ENCODE results near the gene FLII. TPM values are rescaled to one million over a fixed set of nuclear protein-coding genes. Genes with fewer than 3 reads are reported as not detected.
"Not testable (repeated sequence)": the region's sequence is repeated elsewhere in the genome, so short reads cannot be mapped to it uniquely, and the experiment has no call there.

FLII gene
- total RNA-seq, 1 donor from 2014 or later, result 277 TPM

DNA sequence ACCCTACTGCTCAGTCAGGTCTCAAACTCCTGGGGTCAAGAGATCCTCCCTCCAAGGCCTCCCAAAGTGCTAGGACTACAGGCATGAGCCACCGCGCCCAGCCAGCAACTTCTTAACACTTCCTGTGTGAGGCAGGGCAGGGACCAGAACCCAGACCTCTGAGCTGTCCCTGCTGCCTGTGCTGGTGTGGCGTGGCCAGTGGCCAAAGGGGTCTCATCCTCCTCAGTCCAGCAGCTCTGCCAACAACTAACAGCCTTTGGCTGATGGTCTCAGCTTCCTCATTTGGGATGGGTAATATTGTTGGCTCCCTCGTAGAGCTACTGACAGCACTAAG, 34.5 kb downstream of the FLII start:
- intact Hi-C loops (cut with DNase I), result loop anchor here (5.0 kb wide), 1 partner anchor 37 kb away; no protein-coding TSS in a partner anchor
- Histone ChIP-seq H3K27ac (peak overlapping the region; percentile 52), H3K9me3 (no peaks in the 10 kb centered on the region), H3K4me3 (no peak overlapping the region), H3K36me3 (no peaks in the 10 kb centered on the region), H3K4me1 (peaks cover 22% of the 10 kb centered on the region), H3K27me3 (no peaks in the 10 kb centered on the region)
- DNase-seq (ENCODE audit: extremely low spot score in 2 of 2), result no peak
- no peak for TF ChIP-seq POLR2AphosphoS5 (IDR thresholded peaks at IDR 0.05; ENCODE audit: insufficient read depth in 1 of 2, low read depth in 1 of 2)
- TF ChIP-seq CTCF (IDR thresholded peaks at IDR 0.05), result no peak
- no peak for TF ChIP-seq POLR2A (IDR thresholded peaks at IDR 0.05)

DNA sequence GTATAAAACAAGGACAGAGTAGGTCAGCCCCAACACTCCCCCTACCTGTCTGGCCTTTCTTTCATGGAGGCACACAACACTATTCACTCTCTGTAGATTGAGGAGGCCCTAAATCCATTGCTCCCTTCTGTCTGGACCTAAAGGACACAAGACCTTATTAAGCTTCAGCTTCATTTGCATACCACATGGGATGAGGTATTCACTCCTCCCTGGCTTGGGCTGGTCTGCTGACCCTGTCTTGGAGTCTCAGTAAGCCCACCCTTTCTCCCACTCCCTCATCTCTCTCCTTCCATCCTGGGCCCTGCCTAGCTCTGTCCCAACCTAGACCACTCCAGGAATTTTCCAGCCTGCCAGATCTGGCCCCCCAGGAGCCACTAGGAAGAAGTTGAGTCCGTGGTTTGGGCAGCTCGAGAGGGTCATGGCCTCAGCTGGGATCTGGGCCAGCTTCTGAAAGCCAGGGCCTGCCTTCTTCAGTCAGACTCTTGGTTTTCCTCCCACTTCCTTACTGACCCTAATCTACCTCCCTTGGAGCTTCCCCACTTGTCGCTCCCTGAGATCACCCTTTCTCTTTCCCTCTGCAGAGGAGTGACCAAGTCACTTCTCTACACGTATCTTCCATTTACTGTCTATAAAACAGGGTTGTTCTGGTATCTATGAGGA, 39.7 kb downstream of the FLII start:
- DNase-seq (ENCODE audit: extremely low spot score in 2 of 2), result no peak
- Histone ChIP-seq H3K9me3 (no peaks in the 10 kb centered on the region), H3K36me3 (no peaks in the 10 kb centered on the region), H3K4me1 (no peaks in the 10 kb centered on the region), H3K27me3 (no peaks in the 10 kb centered on the region), H3K4me3 (no peak overlapping the region), H3K27ac (no peak overlapping the region)
- TF ChIP-seq POLR2AphosphoS5 (IDR thresholded peaks at IDR 0.05; ENCODE audit: insufficient read depth in 1 of 2, low read depth in 1 of 2), result no peak
- TF ChIP-seq POLR2A (IDR thresholded peaks at IDR 0.05), result no peak
- TF ChIP-seq CTCF (IDR thresholded peaks at IDR 0.05), result no peak
- intact Hi-C loops (cut with DNase I), result no loop called here

DNA sequence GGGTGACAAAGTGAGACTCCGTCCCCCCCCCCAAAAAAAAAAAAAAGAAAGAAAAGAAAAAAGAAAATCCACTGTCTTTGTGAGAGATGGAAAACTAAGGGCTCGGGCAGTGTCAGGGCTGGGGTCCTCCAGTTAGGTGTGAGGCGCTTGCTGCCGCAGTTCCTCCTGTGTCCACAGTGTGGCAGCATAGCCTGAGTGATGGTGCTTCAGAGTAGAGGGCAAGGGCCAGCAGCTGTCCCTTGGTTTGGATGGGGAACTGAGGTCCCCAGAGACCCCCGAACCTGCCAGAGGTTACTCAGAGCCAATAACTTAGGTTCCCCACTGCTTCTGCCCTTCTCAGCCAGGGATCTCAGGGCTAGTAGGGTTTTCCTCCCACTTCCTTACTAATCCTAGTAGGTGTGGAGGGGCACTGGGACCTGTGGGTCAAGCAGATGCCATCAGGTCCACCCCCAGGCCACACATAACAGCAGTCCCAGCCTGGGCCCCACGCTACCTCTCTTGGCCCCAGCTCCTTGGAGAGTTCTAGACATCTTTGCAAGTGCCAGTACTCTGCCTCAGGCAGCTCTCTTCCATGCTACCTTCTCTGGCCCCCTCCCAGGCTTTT, 41.0 kb downstream of the FLII start:
- DNase-seq (ENCODE audit: extremely low spot score in 2 of 2), result no peak
- no peak overlapping the region for H3K27ac ChIP-seq
- no peaks in the 10 kb centered on the region for H3K9me3 ChIP-seq
- intact Hi-C loops (cut with DNase I), result no loop called here
- H3K4me1 ChIP-seq, result no peaks in the 10 kb centered on the region
- TF ChIP-seq POLR2AphosphoS5 (IDR thresholded peaks at IDR 0.05; ENCODE audit: insufficient read depth in 1 of 2, low read depth in 1 of 2), result no peak
- peak; percentile 62 to 86 (median 79) for TF ChIP-seq CTCF (IDR thresholded peaks at IDR 0.05)
- no peaks in the 10 kb centered on the region for H3K27me3 ChIP-seq
- H3K36me3 ChIP-seq, result no peaks in the 10 kb centered on the region
- no peak overlapping the region for H3K4me3 ChIP-seq

DNA sequence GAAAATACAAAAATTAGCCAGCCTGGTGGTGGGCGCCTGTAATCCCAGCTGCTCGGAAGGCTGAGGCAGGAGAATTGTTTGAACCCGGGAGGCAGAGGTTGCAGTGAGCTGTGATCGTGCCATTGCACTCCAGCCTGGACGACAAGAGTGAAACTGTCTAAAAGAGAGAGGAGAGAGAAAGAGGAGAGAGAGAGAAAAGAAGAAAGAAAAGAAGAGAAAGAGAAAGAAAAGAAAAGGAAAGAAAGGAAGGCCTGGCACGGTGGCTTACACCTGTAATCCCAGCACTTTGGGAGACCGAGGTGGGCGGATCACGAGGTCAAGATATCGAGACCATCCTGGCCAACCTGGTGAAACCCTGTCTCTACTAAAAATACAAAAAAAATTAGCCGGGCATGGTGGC, 41.6 kb downstream of the FLII start:
- intact Hi-C loops (cut with DNase I), result not testable (repeated sequence)

DNA sequence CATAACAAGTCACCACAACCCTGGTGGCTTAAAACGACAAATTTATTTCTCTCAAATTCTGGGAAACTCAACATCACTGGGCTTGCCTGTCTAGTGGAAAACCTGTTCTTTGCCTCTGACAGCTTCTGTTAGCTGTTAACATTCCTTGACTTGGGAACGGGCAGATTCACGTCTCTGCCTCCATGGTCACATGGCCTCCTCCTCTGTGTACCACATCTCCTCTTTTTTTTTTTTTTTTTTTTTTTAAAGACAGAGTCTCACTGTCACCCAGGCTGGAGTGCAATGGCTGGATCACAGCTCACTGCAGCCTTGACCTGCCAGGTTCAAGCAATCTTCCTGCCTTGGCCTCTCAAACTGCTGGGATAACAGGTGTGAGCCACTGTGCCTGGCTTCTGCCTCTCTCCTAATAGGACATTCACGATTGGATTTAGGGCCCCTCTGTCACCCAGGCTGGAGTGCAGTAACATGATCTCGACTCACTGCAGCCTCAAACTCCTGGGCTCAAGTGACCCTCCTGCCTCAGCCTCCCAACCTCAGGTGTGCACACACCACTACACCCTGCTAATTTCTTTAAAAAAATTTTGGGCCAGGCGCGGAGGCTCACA, 44.8 kb downstream of the FLII start:
- DNase-seq (ENCODE audit: extremely low spot score in 2 of 2), result no peak
- H3K9me3 ChIP-seq, result no peaks in the 10 kb centered on the region
- no peaks in the 10 kb centered on the region for H3K4me1 ChIP-seq
- H3K27me3 ChIP-seq, result no peaks in the 10 kb centered on the region
- peaks cover 1 to 24% of the 10 kb centered on the region in 2 donors for H3K36me3 ChIP-seq
- no peak for TF ChIP-seq CTCF (IDR thresholded peaks at IDR 0.05)
- TF ChIP-seq POLR2A (IDR thresholded peaks at IDR 0.05), result no peak
- no peak overlapping the region for H3K27ac ChIP-seq
- H3K4me3 ChIP-seq, result no peak overlapping the region
- intact Hi-C loops (cut with DNase I), result no loop called here

More for the DNA sequence above, 41.6 kb downstream of the FLII start:
- H3K9me3 ChIP-seq; H3K4me3 ChIP-seq; H3K4me1 ChIP-seq; H3K27ac ChIP-seq; DNase-seq (ENCODE audit: extremely low spot score in 2 of 2); H3K27me3 ChIP-seq; H3K36me3 ChIP-seq: not testable (repeated sequence)

Measured in vagina (tissue), 2 donors.